ENCODE measurements around the gene EEIG2.
"Not testable (repeated sequence)": the region's sequence is repeated elsewhere in the genome, so short reads cannot be mapped to it uniquely, and the experiment has no call there.

The EEIG2 gene

DNA sequence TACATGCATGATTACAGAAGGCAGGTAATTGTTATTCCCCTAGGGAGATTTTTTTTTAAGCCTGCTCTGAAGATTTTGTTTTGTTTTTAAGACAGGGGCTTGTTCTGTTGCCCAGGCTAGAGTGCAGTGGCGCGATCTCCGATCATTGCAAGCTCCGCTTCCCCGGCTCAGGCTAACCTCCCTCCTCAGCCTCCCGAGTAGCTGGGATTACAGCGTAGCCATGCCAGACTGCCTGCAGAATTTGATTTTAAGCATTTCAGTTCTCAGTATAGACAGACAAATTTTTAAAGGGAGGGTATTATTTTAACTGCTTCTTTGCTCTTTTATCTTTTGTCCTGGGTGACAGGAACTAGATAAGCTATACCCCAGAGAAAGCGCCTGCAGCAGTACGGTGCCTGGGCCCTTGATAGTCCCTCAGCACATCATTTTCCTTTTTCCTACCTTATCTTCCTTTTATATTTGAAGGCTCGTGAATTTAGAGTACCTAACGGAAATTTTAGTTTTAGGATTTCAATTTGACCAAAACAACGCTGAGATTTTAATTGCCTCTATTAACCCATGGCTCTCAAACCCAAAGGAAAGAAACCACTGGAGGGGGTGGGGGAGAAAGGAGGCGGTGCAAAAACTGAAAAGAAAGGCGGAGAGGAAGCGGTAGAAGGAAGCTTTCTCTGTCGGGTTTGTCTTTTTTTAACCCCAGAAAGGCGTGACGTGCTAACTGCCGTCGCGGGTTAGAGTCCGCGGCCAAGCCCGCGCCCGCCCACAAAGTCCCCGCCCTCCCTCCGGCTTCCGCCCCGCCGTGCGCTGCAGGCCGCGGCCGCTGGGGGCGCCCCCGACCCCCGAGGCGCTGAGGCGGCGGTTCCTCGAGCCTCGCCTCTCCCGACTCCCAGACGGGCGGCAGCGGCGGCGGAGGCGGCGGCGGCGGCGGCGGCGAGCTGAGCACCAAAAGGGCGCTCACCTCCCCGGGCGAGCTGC lies at the start of gene EEIG2:
EEIG2 (plus strand) TSS at position 886 of the 972 bp plus-strand sequence. CDS start 329 bp downstream, outside the sequence.
- DNase-seq: peak; percentile 94 to 97 (median 97)

DNA sequence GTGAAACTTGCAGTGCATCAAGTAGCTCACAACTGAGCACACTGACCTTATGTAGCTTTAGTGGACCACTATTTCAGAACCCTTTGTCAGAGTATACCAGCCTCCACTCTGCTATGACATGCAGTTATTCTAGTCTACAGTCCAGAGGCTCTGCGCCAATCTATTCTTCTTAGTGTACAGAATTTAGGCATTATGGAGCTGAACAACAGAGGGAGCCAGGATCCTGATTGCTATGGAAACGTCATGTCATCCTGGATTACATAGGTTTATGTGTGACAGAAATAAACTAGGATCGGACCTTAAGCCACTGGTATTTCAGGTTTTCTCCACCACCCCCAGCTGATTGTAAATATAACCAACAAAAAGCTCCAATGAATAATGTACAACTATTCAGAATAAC lies 48.1 kb upstream of the EEIG2 start:
- DNase-seq: no peak

DNA sequence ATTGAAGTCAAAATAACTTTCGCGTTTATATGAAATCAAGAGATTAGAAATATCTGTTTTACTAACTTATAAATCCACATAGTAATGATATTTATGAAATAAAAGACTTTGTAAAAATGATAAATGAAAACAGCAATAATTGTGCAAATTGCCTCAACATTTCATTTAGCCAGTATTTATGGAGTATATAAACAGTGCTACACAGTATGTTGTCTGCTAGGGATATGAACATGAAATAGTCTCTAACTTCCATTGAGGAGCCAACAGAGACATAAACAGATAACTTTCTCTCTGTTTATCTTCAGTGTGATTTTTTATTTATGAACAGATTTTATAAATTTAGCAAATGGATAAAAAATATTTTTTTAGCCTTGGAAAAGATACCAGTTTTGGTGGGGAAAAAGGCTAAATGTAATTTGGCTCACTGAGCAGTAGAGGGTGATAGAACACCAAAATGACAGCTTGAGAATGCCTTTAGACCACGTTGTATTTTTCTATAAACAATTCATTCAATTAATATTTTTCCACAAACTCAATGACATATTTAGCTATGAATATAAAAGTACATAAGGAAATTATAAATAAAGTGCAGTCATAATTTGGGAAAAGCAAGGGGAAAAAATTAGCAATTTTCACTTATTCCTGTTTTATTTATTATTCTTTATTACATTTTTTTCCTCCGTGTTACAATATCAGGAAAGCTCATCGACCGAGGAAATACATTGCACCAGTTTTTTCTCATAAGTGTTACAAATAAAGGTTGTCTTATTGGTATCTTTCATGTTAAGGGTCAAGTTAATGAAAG lies 47.5 kb upstream of the EEIG2 start:
- peak; percentile 51 to 75 (median 72) for DNase-seq

DNA sequence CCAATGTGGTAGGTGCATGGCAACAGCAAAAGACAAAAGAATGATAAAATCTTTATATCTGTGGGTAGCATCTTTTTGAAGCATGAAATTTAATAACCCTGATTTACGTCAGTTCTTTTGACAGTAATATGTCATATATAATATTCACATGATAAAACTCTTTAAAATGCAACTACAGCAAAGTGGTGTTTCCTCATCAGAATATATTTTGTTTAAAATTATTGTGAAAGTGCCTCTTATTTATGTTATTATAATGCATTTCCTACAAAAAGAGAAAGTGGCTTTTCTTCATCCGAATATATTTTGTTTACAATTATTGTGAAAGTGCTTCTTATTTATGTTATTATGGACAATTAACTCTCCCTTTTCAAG lies 46.9 kb upstream of the EEIG2 start:
- no peak for DNase-seq

DNA sequence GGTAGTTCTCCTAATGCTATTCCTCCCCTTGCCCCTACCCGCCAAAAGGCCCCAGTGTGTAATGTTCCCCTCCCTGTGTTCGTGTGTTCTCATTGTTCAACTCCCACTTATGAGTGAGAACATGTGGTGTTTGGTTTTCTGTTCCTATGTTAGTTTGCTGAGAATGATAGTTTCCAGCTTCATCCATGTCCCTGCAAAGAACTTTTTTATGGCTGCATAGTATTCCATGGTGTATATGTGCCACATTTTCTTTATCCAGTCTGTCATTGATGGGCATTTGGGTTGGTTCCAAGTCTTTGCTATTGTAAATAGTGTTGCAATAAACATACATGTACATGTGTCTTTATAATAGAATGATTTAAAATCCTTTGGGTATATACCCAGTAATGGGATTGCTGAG lies 46.0 kb upstream of the EEIG2 start:
- not testable (repeated sequence) for DNase-seq

DNA sequence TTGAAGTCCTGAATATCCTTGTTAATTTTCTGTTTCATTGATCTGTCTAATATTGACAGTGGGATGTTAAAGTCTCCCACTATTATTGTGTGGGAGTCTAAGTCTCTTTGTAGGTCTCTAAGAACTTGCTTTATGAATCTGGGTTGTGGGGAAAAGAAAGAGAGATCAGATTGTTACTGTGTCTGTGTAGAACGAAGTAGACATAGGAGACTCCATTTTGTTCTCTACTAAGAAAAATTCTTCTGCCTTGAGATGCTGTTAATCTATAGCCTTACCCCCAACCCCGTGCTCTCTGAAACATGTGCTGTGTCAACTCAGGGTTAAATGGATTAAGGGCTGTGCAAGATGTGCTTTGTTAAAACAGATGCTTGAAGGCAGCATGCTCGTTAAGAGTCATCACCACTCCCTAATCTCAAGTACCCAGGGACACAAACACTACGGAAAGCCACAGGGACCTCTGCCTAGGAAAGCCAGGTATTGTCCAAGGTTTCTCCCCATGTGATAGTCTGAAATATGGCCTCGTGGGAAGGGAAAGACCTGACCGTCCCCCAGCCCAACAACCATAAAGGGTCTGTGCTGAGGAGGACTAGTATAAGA lies 42.5 kb upstream of the EEIG2 start:
- not testable (repeated sequence) for DNase-seq

DNA sequence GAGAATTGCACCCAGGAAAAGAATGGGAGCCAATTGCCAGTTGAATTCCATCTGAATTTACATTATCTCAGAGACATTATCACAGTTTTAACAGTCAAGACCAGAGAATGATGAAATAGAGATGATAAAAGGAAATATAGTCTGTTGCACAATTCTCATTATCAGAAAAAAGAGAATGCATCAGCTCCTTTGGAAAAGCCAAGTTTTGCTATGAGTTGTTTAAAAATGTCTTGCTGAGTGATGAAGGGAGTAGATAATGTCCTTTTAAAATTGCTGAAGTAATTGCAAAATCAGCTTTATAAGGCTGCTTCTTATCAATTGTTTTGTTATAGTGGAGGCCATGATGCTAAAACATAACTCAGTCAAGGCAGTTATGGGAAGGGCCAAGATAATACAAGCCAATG lies 37.9 kb upstream of the EEIG2 start:
- no peak for DNase-seq

DNA sequence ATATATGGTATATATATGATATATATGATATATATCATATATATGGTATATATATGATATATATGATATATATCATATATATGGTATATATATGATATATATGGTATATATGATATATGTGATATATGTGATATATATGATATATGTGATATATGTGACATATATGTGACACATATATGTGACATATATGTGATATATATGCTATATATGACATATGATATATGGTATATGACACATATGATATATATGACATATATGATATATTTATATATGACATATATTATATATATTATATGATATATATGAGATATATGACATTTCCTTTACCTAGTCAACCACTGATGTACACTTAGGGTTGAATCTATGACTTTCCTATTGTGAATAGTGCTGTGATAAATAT lies 36.1 kb upstream of the EEIG2 start:
- DNase-seq: no peak

DNA sequence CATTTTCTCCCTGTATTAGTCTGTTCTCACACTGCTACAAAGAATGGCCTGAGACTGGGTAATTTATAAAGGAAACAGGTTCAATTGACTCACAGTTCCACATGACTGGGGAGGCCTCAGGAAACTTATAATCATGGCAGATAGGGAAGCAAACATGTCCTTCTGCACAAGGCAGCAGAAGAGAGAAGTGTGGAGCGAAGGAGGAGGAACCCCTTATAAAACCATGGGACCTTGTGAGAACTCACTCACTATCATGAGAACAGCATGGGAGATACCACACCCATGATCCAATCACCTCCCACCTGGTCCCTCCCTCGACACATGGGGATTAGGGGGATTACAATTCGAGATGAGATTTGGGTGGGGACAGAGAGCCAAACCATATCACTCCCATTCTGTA lies 35.2 kb upstream of the EEIG2 start:
- DNase-seq: no peak

DNA sequence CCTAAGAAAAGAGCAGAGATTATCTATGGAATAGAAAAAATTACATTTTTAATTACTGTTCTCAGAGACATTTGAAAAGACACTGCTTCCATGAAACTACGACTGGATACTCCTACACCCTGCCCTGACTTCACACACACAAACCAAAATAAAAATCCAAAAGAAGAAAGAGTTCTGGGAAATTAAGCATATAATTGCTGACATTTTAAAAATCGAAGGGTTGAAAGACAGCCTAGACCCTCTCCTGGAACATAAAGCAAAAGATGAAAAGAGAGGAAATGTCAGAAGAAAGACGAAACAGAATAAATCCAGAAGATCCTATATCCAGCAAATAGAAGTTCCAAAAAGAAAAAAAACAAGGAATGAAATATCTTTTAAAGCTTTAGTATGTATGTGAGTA lies 32.8 kb upstream of the EEIG2 start:
- no peak for DNase-seq

DNA sequence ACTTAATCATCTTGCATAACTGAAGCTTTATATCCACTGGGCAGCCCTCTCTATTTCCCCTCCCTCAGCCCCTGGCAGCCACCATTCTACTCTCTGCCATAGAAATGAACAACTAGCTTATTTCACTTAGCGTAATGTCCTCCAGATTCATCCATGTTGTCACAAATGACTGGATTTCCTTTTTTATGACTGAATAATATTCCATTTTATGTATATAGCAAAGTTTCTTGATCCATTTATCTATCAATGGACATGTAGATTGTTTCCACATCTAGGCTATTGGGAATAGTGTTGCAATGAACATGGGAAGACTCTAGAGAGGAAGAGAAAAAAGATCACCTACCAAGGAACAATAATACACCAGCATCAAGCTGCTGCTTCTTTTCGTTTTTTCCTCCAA lies 32.1 kb upstream of the EEIG2 start:
- DNase-seq: no peak

DNA sequence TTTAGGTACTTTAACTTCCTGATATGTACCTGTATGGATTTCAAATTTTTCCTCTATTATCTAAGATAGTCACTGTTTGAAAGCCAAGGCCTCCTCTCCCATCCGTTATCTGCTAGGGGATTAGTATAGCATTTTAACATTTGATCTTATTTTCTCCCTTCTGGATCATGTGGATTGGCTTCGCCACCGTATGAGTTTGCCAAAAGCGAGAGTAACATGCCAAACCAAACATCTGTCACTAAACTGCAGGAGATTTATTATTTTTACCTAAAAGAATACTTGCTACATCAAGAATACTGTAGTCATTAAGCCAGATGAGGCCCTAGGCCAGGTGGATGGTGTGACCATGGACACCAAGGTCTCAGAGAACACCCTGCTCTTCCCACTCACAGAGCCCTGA lies 28.5 kb upstream of the EEIG2 start:
- no peak for DNase-seq

DNA sequence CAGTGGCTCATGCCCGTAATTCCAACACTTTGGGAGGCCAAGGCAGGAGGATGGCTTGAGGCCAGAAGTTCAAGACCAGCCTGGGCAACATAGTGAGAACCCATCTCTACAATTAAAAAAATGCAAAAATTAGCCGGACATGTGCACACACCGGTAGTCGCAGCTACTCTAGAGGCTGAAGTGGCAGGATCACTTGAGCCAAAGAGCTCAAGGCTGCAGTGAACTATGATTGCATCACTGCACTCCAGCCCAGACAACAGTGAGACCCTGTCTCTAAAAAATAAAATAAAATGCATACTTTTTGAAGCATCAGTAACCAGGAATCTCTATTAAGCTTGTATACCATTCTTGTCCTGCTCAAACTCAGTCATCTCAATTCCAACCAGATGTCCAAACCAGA lies 27.2 kb upstream of the EEIG2 start:
- no peak for DNase-seq

DNA sequence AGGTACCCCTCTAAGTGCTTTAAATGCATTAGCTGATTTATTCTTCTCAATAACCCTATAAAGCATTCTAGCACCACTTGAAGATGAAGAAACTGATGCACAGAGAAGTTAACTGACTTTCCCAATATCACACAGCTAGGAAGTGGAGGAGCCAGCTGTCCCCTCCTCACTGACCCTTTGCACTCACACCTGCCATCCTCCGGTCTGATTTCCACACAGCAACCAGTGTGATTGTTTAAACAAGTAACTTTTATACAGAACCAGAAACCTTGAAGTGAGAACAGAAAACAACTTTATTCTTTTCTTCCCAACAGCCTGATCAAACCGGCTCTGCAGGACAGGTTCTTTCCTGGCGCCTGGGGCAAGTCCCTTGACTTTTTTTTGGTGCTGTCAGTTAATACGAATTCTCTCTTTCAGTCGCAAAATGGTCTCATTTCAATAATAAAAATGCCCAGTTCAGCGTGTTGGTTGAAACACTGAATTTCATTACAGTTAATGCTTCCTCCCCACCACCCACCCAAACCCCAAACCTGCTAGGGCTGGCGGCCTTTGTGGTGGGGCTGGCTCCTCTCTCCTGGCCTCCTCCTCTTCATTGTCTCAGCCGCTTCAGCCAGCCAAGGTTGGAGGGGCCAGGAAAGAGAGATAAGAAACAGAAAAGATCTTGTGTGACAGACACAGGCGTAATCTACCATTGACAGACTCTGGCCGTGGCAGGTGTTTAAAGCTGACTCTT lies 26.4 kb upstream of the EEIG2 start:
- DNase-seq: no peak

DNA sequence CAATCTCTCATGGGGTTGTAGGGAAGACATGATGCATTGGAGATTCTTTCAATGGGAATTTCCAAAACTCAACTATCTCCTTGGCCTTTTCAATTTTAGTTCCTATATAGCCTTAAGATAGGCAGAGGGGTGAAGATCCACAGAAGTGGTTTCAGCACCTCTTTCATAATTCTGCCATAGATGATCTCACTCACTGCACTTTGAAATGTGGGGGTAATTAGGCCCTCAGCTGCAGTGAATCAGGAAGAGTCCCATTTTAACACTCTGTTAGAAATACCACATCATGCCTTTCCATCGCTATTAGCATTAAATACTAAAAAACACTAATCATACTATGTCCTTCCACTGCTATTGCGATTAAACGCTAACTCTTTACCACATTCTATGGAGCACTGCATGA lies 25.1 kb upstream of the EEIG2 start:
- no peak for DNase-seq

DNA sequence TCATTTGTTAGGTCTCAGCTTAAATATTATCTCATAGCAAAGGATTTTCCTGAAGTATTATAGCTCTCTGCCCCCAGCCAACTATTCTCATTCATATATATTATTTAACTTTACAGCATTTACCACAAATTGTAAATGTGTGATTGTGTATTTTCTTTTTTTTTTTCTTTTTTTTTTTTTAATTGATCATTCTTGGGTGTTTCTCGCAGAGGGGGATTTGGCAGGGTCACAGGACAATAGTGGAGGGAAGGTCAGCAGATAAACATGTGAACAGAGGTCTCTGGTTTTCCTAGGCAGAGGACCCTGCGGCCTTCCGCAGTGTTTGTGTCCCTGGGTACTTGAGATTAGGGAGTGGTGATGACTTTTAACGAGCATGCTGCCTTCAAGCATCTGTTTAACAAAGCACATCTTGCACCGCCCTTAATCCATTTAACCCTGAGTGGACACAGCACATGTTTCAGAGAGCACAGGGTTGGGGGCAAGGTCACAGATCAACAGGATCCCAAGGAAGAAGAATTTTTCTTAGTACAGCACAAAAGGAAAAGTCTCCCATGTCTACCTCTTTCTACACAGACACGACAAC lies 24.5 kb upstream of the EEIG2 start:
- not testable (repeated sequence) for DNase-seq

DNA sequence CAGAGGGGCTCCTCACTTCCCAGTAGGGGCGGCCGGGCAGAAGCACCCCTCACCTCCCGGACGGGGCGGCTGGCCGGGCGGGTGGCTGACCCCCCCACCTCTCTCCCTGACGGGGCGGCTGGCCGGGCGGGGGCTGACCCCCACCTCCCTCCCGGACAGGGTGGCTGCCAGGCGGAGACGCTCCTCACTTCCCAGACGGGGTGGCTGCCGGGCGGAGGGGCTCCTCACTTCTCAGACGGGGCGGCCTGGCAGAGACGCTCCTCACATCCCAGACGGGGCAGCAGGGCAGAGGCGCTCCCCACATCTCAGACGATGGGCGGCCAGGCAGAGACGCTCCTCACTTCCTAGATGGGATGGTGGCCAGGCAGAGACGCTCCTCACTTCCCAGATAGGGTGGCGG lies 23.9 kb upstream of the EEIG2 start:
- DNase-seq: not testable (repeated sequence)

DNA sequence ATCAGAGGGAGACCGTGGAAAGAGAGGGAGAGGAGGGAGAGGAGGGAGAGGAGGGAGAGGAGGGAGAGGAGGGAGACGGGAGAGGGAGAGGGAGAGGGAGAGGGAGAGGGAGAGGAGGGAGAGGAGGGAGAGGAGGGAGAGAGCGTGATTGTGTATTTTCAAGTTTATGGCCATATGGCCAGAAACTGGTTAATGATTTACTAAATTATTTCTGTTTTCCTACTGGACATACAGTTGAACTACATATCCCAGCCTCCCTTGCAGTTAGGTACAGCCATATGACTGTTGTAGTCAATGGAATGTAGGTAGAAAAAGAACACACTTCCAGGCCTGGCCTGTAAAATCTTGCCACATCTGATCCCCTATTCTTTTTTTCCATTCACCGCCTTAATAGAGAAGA lies 23.1 kb upstream of the EEIG2 start:
- DNase-seq: not testable (repeated sequence)

DNA sequence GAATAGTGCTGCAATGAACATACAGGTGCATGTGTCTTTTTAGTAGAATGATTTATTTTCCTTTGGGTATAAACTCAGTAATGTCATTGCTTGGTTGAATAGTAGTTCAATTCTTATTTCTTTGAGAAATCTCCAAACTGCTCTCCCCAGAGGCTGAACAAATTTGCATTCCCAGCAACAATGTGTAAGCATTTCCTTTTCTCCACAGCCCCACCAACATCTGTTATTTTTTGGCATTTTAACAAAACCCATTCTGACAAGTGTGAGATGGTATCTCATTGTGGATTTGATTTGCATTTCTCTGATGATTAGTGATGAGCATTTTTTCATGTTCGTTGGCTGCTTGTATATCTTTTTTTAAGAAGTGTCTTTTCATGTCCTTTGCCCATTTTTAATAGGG lies 21.9 kb upstream of the EEIG2 start:
- DNase-seq: no peak

DNA sequence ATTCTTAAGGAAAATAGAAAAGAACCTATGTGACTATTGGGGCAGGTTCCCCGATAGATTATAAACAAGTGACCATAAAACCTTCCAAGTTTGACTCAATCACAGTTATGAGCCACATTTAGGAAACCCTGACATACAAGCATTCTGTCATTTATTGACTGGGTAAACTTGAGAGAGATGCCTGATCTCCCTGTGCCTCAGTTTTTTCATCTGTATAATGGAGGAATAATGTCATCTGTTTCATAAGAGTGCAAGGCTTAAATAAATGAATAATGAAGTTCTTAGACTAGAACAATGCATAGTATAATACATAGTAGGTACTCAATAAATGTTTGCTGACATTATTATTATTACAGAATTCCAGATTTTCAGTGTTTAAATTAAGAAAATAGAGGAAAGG lies 18.9 kb upstream of the EEIG2 start:
- DNase-seq: no peak

DNA sequence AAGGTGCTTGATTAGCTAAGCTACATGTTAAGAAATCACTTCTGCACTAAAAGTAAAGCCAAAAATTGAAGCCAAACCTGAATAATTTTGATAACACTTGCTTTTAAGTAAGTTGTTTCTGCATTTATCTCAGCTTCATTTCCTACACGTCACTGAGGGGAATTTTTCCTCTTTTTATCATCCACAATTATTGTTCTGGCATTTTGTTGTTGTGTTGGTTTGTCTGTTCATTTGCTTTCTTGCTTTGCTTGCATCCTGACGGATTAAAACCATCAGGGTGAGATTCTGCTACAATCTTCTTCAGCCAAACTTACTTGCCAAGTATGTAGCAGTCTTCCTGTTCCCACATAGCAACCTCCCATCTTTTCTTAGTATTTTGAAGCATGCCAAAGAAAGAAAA lies 18.0 kb upstream of the EEIG2 start:
- DNase-seq: no peak

DNA sequence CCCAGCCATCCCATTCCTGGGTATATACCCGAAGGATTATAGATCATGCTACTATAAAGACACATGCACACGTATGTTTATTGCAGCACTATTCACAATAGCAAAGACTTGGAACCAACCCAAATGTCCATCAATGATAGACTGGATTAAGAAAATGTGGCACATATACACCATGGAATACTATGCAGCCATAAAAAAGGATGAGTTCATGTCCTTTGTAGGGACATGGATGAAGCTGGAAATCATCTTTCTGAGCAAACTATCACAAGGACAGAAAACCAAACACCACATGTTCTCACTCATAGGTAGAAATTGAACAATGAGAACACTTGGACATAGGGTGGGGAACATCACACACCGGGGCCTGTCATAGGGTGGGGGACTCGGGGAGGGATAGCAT lies 12.4 kb upstream of the EEIG2 start:
- DNase-seq: not testable (repeated sequence)
